ENCODE data around the gene FBL.
A peak's percentile ranks its signal among the peaks of the same experiment; 100 is the strongest.

The FBL gene

GRCh38 chr19:39797083-39797482 lies 49.1 kb downstream of the FBL start:
- no peak for DNase-seq (ENCODE audit: extremely low read depth in 1 of 2, low read depth in 1 of 2)

- DNase-seq (ENCODE audit: extremely low read depth in 1 of 2, low read depth in 1 of 2), result no peak
Observed at GRCh38 chr19:39796000-39796498, 50.1 kb downstream of the FBL start.

- no peak for DNase-seq (ENCODE audit: extremely low read depth in 1 of 2, low read depth in 1 of 2)
Observed at GRCh38 chr19:39795001-39795400, 51.2 kb downstream of the FBL start.

GRCh38 chr19:39792999-39793546 lies 53.1 kb downstream of the FBL start:
- DNase-seq (ENCODE audit: extremely low read depth in 1 of 2, low read depth in 1 of 2), result peak; percentile 44 to 46

GRCh38 chr19:39788244-39788643 lies 57.9 kb downstream of the FBL start:
- DNase-seq (ENCODE audit: extremely low read depth in 1 of 2, low read depth in 1 of 2), result no peak

All from stimulated activated CD8-positive, alpha-beta memory T cell treated with anti-CD3 and anti-CD28 coated beads, Interleukin-7, amount 100 ng/mL, for 48 hours (primary cell).